Large intestine (tissue), 3 donors: ENCODE measurements around the gene DYNLT3. TPM values are rescaled to one million over a fixed set of nuclear protein-coding genes. Genes with fewer than 3 reads are reported as not detected.

ENCODE experiments used
- DNase-seq, 2 donors: peaks; one replicate each; pipeline versions ENCODE4 v3.0.0 to v3.0.0-alpha.2; 2013
- H3K27ac ChIP-seq: one replicate; pipeline ENCODE4 v1.5.1; 2013; ENCODE audit warnings: low read length
- H3K27me3 ChIP-seq: 2 replicates; pipeline ENCODE4 v1.6.1; 2013; ENCODE audit warnings: low read length; ENCODE audit not compliant: control insufficient read depth, insufficient read depth
- H3K36me3 ChIP-seq: 2 replicates; pipeline ENCODE4 v1.6.1; 2013; ENCODE audit warnings: low read length; ENCODE audit not compliant: control insufficient read depth, insufficient read depth
- H3K4me1 ChIP-seq: one replicate; pipeline ENCODE4 v1.6.1; 2013; ENCODE audit warnings: low read length; ENCODE audit not compliant: control insufficient read depth, insufficient read depth
- H3K4me3 ChIP-seq: one replicate; pipeline ENCODE4 v1.5.1; 2013; ENCODE audit warnings: low read length
- H3K9me3 ChIP-seq: one replicate; pipeline ENCODE4 v1.6.1; 2013; ENCODE audit warnings: mild to moderate bottlenecking, low read depth, low read length, moderate library complexity; ENCODE audit not compliant: control insufficient read depth
- WGBS: methylation state at CpG from one replicate; pipeline ENCODE4 v1.1.5; 2013; ENCODE audit warnings: low lambda C conversion rate; ENCODE audit not compliant: insufficient coverage; 5-methylcytosine and 5-hydroxymethylcytosine counted together
- polyA plus RNA-seq: library from polyadenylated mRNA; unstranded; fragments of 120-200 nt; gene quantifications from one replicate; pipeline ENCODE4 v1.2.1, GENCODE V29; 2013

Gene DYNLT3
- polyA plus RNA-seq, 1 donor: 23.9 TPM

GRCh38 chrX:37875675-37876074, 28.3 kb upstream of the DYNLT3 start:
- no peaks in the 10 kb centered on the region for H3K36me3 ChIP-seq
- H3K27me3 ChIP-seq: no peaks in the 10 kb centered on the region
- no peak for DNase-seq
- no peaks in the 10 kb centered on the region for H3K4me1 ChIP-seq
- WGBS: 78% methylated on average over 1 of the region's 1 CpG
- H3K9me3 ChIP-seq: no peaks in the 10 kb centered on the region
- H3K4me3 ChIP-seq: no peak overlapping the region
- no peak overlapping the region for H3K27ac ChIP-seq

GRCh38 chrX:37873220-37873619, 25.8 kb upstream of the DYNLT3 start:
- DNase-seq: no peak
- WGBS: no CpG with 5 or more reads among the region's 1 CpG
- H3K27ac ChIP-seq: no peak overlapping the region
- H3K4me3 ChIP-seq: no peak overlapping the region
- no peaks in the 10 kb centered on the region for H3K36me3 ChIP-seq
- no peaks in the 10 kb centered on the region for H3K4me1 ChIP-seq
- no peaks in the 10 kb centered on the region for H3K27me3 ChIP-seq
- no peaks in the 10 kb centered on the region for H3K9me3 ChIP-seq

GRCh38 chrX:37872303-37872655, 24.9 kb upstream of the DYNLT3 start:
- Histone ChIP-seq H3K36me3 (no peaks in the 10 kb centered on the region), H3K9me3 (no peaks in the 10 kb centered on the region), H3K4me1 (no peaks in the 10 kb centered on the region), H3K4me3 (no peak overlapping the region), H3K27ac (no peak overlapping the region), H3K27me3 (no peaks in the 10 kb centered on the region)
- WGBS: no CpG with 5 or more reads among the region's 1 CpG
- DNase-seq: no peak

- no peak overlapping the region for H3K27ac ChIP-seq
- no peaks in the 10 kb centered on the region for H3K4me1 ChIP-seq
- H3K4me3 ChIP-seq: no peak overlapping the region
- H3K36me3 ChIP-seq: no peaks in the 10 kb centered on the region
- no peak for DNase-seq
- no CpG with 5 or more reads among the region's 4 CpGs for WGBS
- H3K9me3 ChIP-seq: no peaks in the 10 kb centered on the region
- H3K27me3 ChIP-seq: no peaks in the 10 kb centered on the region
Measured at GRCh38 chrX:37871626-37872302, 24.4 kb upstream of the DYNLT3 start.

- WGBS: no CpG with 5 or more reads among the region's 3 CpGs
- Histone ChIP-seq H3K9me3 (no peaks in the 10 kb centered on the region), H3K27ac (no peak overlapping the region), H3K27me3 (no peaks in the 10 kb centered on the region), H3K4me3 (no peak overlapping the region), H3K4me1 (peaks cover 17% of the 10 kb centered on the region), H3K36me3 (no peaks in the 10 kb centered on the region)
- no peak for DNase-seq
Measured at GRCh38 chrX:37867536-37868153, 20.3 kb upstream of the DYNLT3 start.

GRCh38 chrX:37863728-37864127, 16.4 kb upstream of the DYNLT3 start:
- Histone ChIP-seq H3K4me1 (peaks cover 17% of the 10 kb centered on the region), H3K27me3 (no peaks in the 10 kb centered on the region), H3K36me3 (no peaks in the 10 kb centered on the region), H3K4me3 (no peak overlapping the region), H3K9me3 (no peaks in the 10 kb centered on the region), H3K27ac (peak overlapping the region; percentile 58)
- peak in 1 of 2 donors; percentile 24 for DNase-seq
- WGBS: no CpG with 5 or more reads among the region's 3 CpGs

- DNase-seq: no peak
- no peaks in the 10 kb centered on the region for H3K9me3 ChIP-seq
- peak overlapping the region; percentile 58 for H3K27ac ChIP-seq
- no peak overlapping the region for H3K4me3 ChIP-seq
- H3K36me3 ChIP-seq: no peaks in the 10 kb centered on the region
- no peaks in the 10 kb centered on the region for H3K27me3 ChIP-seq
- peaks cover 17% of the 10 kb centered on the region for H3K4me1 ChIP-seq
Measured at GRCh38 chrX:37862851-37863250, 15.5 kb upstream of the DYNLT3 start.

GRCh38 chrX:37860721-37861120, 13.3 kb upstream of the DYNLT3 start:
- H3K36me3 ChIP-seq: no peaks in the 10 kb centered on the region
- no peaks in the 10 kb centered on the region for H3K9me3 ChIP-seq
- DNase-seq: no peak
- H3K27me3 ChIP-seq: no peaks in the 10 kb centered on the region
- H3K4me1 ChIP-seq: peaks cover 12% of the 10 kb centered on the region
- no peak overlapping the region for H3K4me3 ChIP-seq
- WGBS: no CpG with 5 or more reads among the region's 6 CpGs
- H3K27ac ChIP-seq: no peak overlapping the region

GRCh38 chrX:37854748-37855147, 7.4 kb upstream of the DYNLT3 start:
- Histone ChIP-seq H3K36me3 (no peaks in the 10 kb centered on the region), H3K4me3 (no peak overlapping the region), H3K9me3 (no peaks in the 10 kb centered on the region), H3K27ac (no peak overlapping the region), H3K4me1 (no peaks in the 10 kb centered on the region), H3K27me3 (no peaks in the 10 kb centered on the region)
- DNase-seq: no peak
- WGBS: no CpG with 5 or more reads among the region's 2 CpGs

GRCh38 chrX:37854148-37854547, 6.8 kb upstream of the DYNLT3 start:
- 20% methylated on average over 2 of the region's 3 CpGs for WGBS
- Histone ChIP-seq H3K36me3 (no peaks in the 10 kb centered on the region), H3K27me3 (no peaks in the 10 kb centered on the region), H3K4me1 (no peaks in the 10 kb centered on the region), H3K9me3 (no peaks in the 10 kb centered on the region), H3K27ac (no peak overlapping the region), H3K4me3 (no peak overlapping the region)
- DNase-seq: peak; percentile 9 to 11

GRCh38 chrX:37847733-37848197, 394 bp upstream of the DYNLT3 start:
- H3K27me3 ChIP-seq: no peaks in the 10 kb centered on the region
- peak overlapping the region; percentile 56 for H3K27ac ChIP-seq
- no peaks in the 10 kb centered on the region for H3K36me3 ChIP-seq
- H3K4me1 ChIP-seq: no peaks in the 10 kb centered on the region
- WGBS: no CpG with 5 or more reads among the region's 5 CpGs
- DNase-seq: no peak
- no peaks in the 10 kb centered on the region for H3K9me3 ChIP-seq
- H3K4me3 ChIP-seq: peak overlapping the region; percentile 87
